Measurements from ENCODE around the gene ATIC.
A peak's percentile ranks its signal among the peaks of the same experiment; 100 is the strongest.
"Not testable (repeated sequence)": the region's sequence is repeated elsewhere in the genome, so short reads cannot be mapped to it uniquely, and the experiment has no call there.

ATIC gene

GRCh38 chr2:215311625-215312396, at the start of gene ATIC:
Gene ATIC (plus strand): TSS chr2:215312059. CDS start chr2:215312143, 84 bp downstream.
- peak; percentile 96 for DNase-seq (ENCODE audit: low spot score)

DNA sequence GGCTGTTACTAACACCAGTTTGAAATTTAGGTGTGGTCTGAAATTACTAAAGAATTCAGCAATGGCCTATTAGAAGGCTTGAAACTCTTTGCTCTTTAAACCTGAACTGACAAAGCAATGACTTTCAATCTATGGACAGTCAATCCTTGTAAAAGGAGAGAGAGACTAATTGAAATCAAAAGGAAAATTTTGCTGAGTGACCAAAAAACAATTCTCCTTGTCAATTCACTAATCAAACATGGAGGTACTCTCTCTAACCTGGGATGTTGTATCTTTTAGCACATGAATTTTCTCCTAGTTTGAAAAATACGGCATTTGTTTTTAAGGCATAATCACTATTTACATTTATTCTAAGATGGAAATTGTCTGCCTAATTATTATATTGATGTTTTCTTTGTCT, 49.6 kb upstream of the ATIC start:
- no peak for DNase-seq (ENCODE audit: low spot score)

- no peak for DNase-seq (ENCODE audit: low spot score)
Observed at GRCh38 chr2:215262741-215263362, 49.0 kb upstream of the ATIC start.

DNA sequence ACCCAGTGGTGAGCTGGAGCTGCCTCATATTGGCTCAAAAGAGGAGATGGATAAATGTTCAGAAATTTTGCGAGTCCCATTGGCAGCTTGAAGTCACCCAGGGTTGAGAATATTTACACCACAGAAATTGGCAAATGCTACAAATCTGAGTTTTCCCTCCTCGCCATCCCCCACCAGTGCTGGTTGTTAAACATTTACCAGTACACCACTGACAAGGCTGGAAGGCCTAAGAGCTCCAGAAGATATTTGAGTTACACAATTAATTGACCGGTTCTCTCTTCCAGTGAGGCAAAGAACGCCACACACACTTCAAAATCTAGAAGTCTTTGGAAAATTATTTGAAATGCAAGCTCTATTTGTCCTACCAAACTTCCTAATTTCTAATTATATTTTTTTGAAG, 47.5 kb upstream of the ATIC start:
- DNase-seq (ENCODE audit: low spot score) = no peak

- peak; percentile 63 for DNase-seq (ENCODE audit: low spot score)
Observed at GRCh38 chr2:215269397-215270117, 42.3 kb upstream of the ATIC start.

GRCh38 chr2:215270118-215270451, 41.8 kb upstream of the ATIC start:
- DNase-seq (ENCODE audit: low spot score) = no peak

DNA sequence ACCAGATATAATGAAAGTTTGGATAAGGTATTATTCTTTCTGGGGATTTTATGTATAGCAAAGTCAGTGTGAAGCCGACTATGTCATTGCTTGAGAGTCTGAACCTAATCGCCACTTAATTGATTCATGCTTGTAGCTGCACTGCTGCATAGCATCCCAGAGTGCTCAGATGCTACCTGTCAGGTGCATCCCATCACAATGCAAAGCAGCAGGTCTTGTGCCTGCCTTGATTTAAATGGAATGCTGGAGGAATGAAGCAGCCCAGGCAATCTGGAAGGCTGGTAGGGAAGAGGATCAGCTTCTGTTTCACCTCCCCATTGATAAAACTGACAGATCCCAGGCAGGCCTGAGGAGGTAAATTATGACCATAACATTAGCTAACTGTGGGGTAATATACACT, 40.4 kb upstream of the ATIC start:
- no peak for DNase-seq (ENCODE audit: low spot score)

DNA sequence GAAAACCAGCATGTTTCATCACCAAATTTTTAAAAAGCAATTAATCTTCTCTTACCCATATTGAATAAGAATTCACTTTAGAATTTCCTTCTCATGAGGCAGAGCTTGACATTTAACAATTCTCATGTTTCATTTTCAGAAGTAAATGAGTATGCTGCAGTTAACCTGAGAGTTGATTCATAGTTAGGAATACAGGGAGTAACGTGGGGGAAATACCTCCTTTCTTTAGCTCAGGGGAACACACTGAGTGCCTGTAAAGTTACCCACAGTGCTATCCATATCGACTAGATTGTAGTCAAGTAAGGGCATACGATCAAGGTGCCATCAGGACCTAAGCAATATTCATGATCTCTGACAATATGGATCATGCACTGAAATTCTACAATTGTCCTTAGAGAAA, 38.9 kb upstream of the ATIC start:
- no peak for DNase-seq (ENCODE audit: low spot score)

DNA sequence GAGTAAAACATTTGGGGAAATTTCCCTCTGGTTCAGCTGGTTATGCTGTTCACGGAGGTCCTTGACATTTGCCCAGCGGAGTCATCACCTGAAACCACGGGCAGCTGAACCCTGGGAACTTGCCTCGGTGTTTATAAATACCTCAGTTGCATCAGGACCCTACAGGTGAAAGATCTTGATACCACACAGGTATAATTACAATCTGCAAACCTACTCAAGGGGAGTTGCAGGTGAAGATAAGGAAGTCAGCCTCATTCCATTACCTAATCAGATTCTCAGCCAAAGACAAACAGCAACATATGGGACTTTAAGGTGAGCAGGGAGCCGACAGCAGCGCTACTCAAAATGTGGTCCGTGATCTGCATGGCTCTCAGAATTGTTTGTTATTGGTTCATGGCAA, 37.0 kb upstream of the ATIC start:
- no peak for DNase-seq (ENCODE audit: low spot score)

DNA sequence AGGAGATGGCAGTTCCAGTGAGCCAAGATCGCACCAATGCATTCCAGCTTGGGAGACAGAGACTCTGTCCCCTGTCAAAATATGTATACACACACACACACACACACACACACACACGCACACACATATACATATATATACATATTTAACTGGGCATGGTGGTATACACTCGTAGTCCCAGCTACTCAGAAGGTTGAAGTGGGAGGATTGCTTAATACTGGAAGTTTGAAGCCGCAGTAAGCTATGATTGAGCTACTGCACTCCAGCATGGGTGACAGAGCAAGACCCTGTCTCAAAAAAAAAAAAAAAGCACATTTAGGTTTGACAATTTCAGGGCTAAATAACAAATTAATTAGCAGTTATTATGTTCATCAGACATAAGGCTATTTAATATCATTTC, 36.0 kb upstream of the ATIC start:
- no peak for DNase-seq (ENCODE audit: low spot score)

- no peak for DNase-seq (ENCODE audit: low spot score)
Observed at GRCh38 chr2:215277944-215278343, 33.9 kb upstream of the ATIC start.

- DNase-seq (ENCODE audit: low spot score) = no peak
Observed at GRCh38 chr2:215280326-215280725, 31.5 kb upstream of the ATIC start.

GRCh38 chr2:215283221-215283620, 28.6 kb upstream of the ATIC start:
- DNase-seq (ENCODE audit: low spot score) = no peak

GRCh38 chr2:215286309-215286708, 25.6 kb upstream of the ATIC start:
- DNase-seq (ENCODE audit: low spot score) = no peak

DNA sequence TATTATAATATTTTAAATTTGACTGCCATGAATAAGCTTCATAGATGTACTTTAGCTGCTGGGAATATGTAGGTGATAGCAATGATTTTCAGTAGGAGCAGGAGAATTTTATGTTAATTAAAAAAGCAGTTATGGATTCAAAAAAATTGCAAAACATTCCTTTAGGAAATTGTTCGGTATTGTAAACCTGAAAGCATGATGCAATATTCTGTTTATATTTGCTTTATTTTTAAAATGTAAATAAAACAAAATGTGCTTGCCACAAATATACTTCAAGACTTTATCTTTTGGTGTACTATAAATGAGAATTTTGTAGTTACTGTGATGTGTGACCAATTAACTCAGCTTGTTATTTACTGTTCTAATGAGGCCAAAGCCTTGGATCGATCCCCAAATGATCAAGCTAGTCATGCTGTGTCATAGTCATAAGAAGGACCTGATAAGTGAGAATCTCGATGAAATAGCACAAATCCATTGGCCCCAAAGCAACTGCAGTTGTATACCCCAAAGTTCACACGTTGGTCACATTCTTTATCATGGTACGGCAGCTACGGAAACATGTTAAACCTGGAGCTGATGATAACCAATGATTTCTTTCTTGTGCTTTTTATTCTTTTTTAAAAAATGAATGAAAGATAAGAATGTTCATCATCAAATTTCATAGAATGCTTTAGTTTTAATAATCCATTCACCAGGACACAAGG, 23.6 kb upstream of the ATIC start:
- no peak for DNase-seq (ENCODE audit: low spot score)

GRCh38 chr2:215290980-215291599, 20.8 kb upstream of the ATIC start:
- DNase-seq (ENCODE audit: low spot score) = no peak

DNA sequence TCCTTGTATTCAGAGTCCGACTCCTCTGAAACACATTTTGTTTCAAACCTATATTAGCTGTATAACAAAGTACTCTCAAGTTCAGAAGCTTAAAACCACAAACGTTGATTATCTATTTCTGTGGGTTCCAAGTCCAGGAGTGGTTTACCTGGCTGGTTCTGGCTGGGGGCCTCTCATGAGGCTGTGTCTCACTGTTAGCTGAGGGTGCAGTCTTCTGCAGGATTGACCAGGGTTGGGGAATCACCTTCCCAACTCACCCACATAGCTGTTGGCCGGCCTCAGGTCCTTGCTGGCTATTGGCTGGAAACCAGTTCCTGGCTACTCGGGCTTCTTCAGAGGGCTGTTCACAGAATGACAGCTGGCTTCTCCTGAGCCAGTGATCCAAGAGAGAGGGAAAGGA, 18.0 kb upstream of the ATIC start:
- DNase-seq (ENCODE audit: low spot score) = no peak

- no peak for DNase-seq (ENCODE audit: low spot score)
Observed at GRCh38 chr2:215299337-215299859, 12.5 kb upstream of the ATIC start.

DNA sequence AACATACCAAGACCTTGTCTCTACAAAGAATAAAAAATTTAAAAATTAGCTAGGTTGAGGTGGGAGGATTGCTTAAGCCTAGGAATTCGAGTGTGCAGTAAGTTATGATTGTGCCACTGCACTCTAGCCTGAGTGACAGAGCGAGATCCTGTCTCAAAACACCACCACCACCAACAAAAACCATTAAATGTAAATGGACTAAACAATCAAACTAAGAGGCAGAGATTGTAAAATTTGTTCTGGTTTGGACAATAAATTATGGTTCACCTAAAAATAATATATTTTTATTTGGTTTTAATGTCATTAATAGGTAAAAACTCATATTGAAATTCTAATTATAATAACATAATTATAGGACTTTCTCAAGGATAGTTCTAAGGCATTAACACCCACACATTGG, 9.9 kb upstream of the ATIC start:
- no peak for DNase-seq (ENCODE audit: low spot score)

GRCh38 chr2:215311259-215311624, 617 bp upstream of the ATIC start:
- DNase-seq (ENCODE audit: low spot score) = not testable (repeated sequence)

DNA sequence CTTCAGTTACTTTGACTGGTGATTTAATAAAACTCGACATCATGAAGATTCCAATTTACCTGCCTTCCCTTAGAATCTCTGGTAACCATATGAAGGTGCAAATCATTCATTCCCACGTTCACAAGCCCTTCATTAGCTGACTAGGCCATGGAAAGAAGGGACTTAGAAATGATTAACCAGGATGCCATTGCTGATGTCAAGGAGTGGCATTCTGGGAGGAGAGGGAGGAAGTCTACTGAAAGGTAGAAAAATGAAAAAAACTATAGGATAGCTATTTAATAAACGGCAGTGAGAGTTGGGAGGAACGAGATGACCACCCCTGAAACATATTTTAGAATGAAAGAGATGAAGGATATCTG, 1.4 kb downstream of the ATIC start:
- DNase-seq (ENCODE audit: low spot score) = no peak

DNA sequence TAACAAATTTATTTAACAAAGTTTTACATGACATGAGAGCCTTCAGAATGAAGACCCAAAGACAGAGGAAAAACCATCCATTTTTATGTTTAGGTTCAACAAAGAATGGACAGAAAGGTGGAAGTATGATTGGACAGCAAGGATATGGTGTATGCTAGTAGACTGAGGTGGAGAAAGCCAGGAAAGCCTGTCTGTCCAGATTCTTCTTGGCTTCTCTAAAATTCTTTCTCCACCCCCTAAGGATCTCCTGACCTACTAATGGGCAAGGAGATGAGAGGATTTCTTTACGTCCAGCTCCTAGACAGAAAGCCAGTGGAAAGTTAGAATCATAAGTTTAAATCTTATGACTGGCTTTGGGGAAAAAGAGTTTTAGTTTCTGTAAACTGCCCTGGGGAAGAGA, 3.0 kb downstream of the ATIC start:
- no peak for DNase-seq (ENCODE audit: low spot score)

Data from AG08395 (cell line).